GM20000 (cell line): Measurements from ENCODE around the gene SLC4A1AP.

Source experiments
- DNase-seq: peaks from one replicate; pipeline ENCODE4 v3.0.0; 2012; ENCODE audit warnings: low spot score
- CTCF ChIP-seq: IDR thresholded peaks from 2 replicates; pipeline ENCODE4 v1.5.1; 2012; ENCODE audit warnings: mild to moderate bottlenecking, control low read depth; ENCODE audit errors: extremely low read depth, missing control alignments

The SLC4A1AP gene

GRCh38 chr2:27730980-27731691, 67.4 kb downstream of the SLC4A1AP start:
- no peak for TF ChIP-seq CTCF
- no peak for DNase-seq

GRCh38 chr2:27734305-27734704, 70.6 kb downstream of the SLC4A1AP start:
- no peak for TF ChIP-seq CTCF

GRCh38 chr2:27735263-27735904, 71.7 kb downstream of the SLC4A1AP start:
- no peak for TF ChIP-seq CTCF
- DNase-seq: no peak

More at GRCh38 chr2:27734305-27734704, 70.6 kb downstream of the SLC4A1AP start:
- no peak for DNase-seq

DNA sequence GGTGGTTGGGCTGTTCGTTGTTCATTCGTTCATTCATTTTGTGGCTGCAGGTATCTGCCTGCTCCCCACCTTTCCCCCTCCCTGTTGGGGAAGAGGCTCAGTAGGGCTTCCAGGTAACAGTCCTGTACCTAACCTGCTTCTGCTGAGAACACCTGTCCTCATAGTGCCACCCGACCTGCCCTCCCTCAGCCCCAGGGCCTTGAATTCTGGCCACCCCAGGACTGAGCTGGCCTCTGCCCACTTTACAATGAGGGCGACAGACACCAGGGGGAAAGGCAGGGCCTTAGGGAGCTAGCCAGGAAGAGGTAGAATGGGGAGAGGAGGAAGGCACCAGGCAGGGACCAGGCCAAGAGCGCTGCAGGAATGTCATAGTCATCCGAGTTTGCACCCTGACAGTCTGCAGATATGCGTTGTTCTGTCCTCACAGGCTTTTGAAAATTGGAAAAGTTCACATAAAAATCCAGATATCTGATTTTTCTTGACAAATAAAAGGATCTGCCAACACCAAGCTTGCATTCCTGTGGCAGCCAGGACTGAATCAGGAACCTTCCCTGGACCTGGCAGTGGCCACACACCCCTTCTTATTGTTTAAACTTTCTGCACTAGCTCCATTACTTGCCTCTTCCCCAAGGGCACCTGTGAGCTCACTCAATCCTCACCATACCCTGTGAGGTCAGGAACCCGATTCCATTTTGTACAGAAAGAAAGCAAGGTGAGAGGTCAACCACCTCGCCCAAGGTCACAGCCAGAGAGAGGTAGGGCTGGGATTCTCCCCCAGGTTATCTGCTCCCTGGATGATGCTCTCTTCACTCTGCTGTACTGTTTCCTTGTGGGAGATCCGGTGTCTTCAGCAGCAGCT, 72.6 kb downstream of the SLC4A1AP start:
- no peak for DNase-seq
- no peak for TF ChIP-seq CTCF

DNA sequence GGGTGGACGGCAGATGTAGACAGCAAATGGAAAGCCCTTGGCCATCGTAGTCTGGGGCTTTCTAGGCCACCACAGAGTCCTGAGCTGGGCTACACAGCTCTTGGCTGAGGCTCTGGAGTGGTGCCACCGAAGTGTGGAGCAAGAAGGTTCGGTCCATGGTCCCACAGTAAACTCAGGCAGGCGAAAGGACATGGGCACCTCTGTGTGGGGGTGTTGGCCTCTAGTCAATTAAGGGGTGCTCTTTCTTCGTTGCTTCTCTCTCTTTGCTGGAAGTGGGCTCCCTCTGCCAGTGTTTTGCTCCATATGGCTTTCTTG, 73.2 kb downstream of the SLC4A1AP start:
- DNase-seq: no peak

GRCh38 chr2:27737676-27738348, 74.1 kb downstream of the SLC4A1AP start:
- TF ChIP-seq CTCF: no peak
- no peak for DNase-seq

More for the DNA sequence above, 73.2 kb downstream of the SLC4A1AP start:
- no peak for TF ChIP-seq CTCF
